IPS DF 6.9 (cell line): ENCODE measurements around the gene ZNF738.
"Not testable (repeated sequence)": the region's sequence is repeated elsewhere in the genome, so short reads cannot be mapped to it uniquely, and the experiment has no call there.

Experiments
- DNase-seq: peaks from one replicate; pipeline ENCODE4 v3.0.0-alpha.2; 2013; ENCODE audit warnings: low read depth, low spot score
- H3K27ac ChIP-seq: one replicate; pipeline ENCODE4 v1.5.1; 2013; ENCODE audit warnings: low read length, control low read depth
- H3K27me3 ChIP-seq: 2 replicates; pipeline ENCODE4 v1.6.1; 2013; ENCODE audit warnings: mild to moderate bottlenecking, low read length; ENCODE audit not compliant: control insufficient read depth, insufficient read depth
- H3K36me3 ChIP-seq: 2 replicates; pipeline ENCODE4 v1.6.1; 2013; ENCODE audit warnings: low read length; ENCODE audit not compliant: control insufficient read depth, insufficient read depth
- H3K4me1 ChIP-seq: 2 replicates; pipeline ENCODE4 v1.6.1; 2013; ENCODE audit warnings: low read length; ENCODE audit not compliant: control insufficient read depth, insufficient read depth
- H3K4me3 ChIP-seq: 2 replicates; pipeline ENCODE4 v1.5.1; 2013; ENCODE audit warnings: mild to moderate bottlenecking, low read length
- H3K9me3 ChIP-seq: 2 replicates; pipeline ENCODE4 v1.6.1; 2013; ENCODE audit warnings: low read length, inconsistent platforms; ENCODE audit not compliant: control insufficient read depth, insufficient read depth
- WGBS: extraction: QIAGEN DNeasy Blood & Tissue Kit; methylation state at CpG from one replicate; pipeline ENCODE4 v1.1.7; 2013; ENCODE audit warnings: mixed read lengths, missing lambda C conversion rate; ENCODE audit not compliant: insufficient read length, insufficient coverage; 5-methylcytosine and 5-hydroxymethylcytosine counted together

Gene ZNF738

GRCh38 chr19:21328885-21329605 is 29.8 kb upstream of the ZNF738 start, which contains the start of gene ZNF708:
Gene ZNF708, minus strand, starts transcription at chr19:21329410. Its CDS starts 198 bp downstream, at chr19:21329212.
- H3K27me3 ChIP-seq: no peaks in the 10 kb centered on the region
- no peak within 1 kb of the TSS for H3K27ac ChIP-seq
- no peaks in the 10 kb centered on the region for H3K9me3 ChIP-seq
- DNase-seq: peak; percentile 63
- no peaks in the 10 kb centered on the region for H3K36me3 ChIP-seq
- peak within 1 kb of the TSS; percentile 74 for H3K4me3 ChIP-seq
- no CpG with 5 or more reads among the region's 32 CpGs for WGBS
- no peaks in the 10 kb centered on the region for H3K4me1 ChIP-seq

GRCh38 chr19:21335721-21336120 is 23.1 kb upstream of the ZNF738 start:
- Histone ChIP-seq H3K27me3 (no peaks in the 10 kb centered on the region), H3K4me3 (no peak overlapping the region), H3K36me3 (no peaks in the 10 kb centered on the region), H3K9me3 (peaks cover 1% of the 10 kb centered on the region; the same call in 1 of the 2 replicates), H3K4me1 (no peaks in the 10 kb centered on the region), H3K27ac (no peak overlapping the region)
- no peak for DNase-seq
- WGBS: no CpG with 5 or more reads among the region's 2 CpGs

- not testable (repeated sequence) for H3K4me3 ChIP-seq, H3K27ac ChIP-seq, H3K9me3 ChIP-seq, H3K27me3 ChIP-seq, DNase-seq, H3K4me1 ChIP-seq, H3K36me3 ChIP-seq
- no CpG with 5 or more reads among the region's 2 CpGs for WGBS
These were observed 14.0 kb upstream of the ZNF738 start for GRCh38 chr19:21344841-21345240.

GRCh38 chr19:21352830-21353229 is 6.0 kb upstream of the ZNF738 start:
- H3K9me3 ChIP-seq: no peaks in the 10 kb centered on the region
- no peaks in the 10 kb centered on the region for H3K36me3 ChIP-seq
- no peak for DNase-seq
- no peaks in the 10 kb centered on the region for H3K27me3 ChIP-seq
- no peaks in the 10 kb centered on the region for H3K4me1 ChIP-seq
- no CpG with 5 or more reads among the region's 2 CpGs for WGBS
- H3K27ac ChIP-seq: no peak overlapping the region
- no peak overlapping the region for H3K4me3 ChIP-seq

- peaks cover 9% of the 10 kb centered on the region; the same call in 1 of the 2 replicates for H3K36me3 ChIP-seq
- no peaks in the 10 kb centered on the region for H3K9me3 ChIP-seq
- H3K27me3 ChIP-seq: no peaks in the 10 kb centered on the region
- no peak for DNase-seq
- H3K27ac ChIP-seq: no peak overlapping the region
- H3K4me1 ChIP-seq: no peaks in the 10 kb centered on the region
- H3K4me3 ChIP-seq: no peak overlapping the region
- WGBS: no CpG with 5 or more reads among the region's 3 CpGs
These were observed 3.5 kb downstream of the ZNF738 start for GRCh38 chr19:21362291-21362690.

GRCh38 chr19:21383980-21384582 is 25.3 kb downstream of the ZNF738 start:
- Histone ChIP-seq H3K9me3 (peaks cover 1% of the 10 kb centered on the region), H3K27me3 (no peaks in the 10 kb centered on the region), H3K36me3 (peaks cover 8% of the 10 kb centered on the region; the same call in 1 of the 2 replicates)

GRCh38 chr19:21396121-21396520 is 37.3 kb downstream of the ZNF738 start:
- WGBS: no CpG with 5 or more reads among the region's 10 CpGs
- Histone ChIP-seq H3K36me3 (no peaks in the 10 kb centered on the region), H3K4me3 (no peak overlapping the region), H3K27me3 (no peaks in the 10 kb centered on the region), H3K27ac (no peak overlapping the region), H3K4me1 (peaks cover 2% of the 10 kb centered on the region; the same call in 1 of the 2 replicates), H3K9me3 (no peaks in the 10 kb centered on the region)
- no peak for DNase-seq

More at GRCh38 chr19:21383980-21384582, 25.3 kb downstream of the ZNF738 start:
- WGBS: no CpG with 5 or more reads among the region's 4 CpGs
- Histone ChIP-seq H3K27ac (no peak overlapping the region), H3K4me1 (no peaks in the 10 kb centered on the region), H3K4me3 (no peak overlapping the region)
- no peak for DNase-seq

- no CpG with 5 or more reads among the region's 31 CpGs for WGBS
- Histone ChIP-seq H3K4me1 (peaks cover 2% of the 10 kb centered on the region; the same call in 1 of the 2 replicates), H3K36me3 (no peaks in the 10 kb centered on the region), H3K27me3 (no peaks in the 10 kb centered on the region), H3K9me3 (no peaks in the 10 kb centered on the region), H3K27ac (no peak within 1 kb of the TSS), H3K4me3 (peak within 1 kb of the TSS; percentile 56)
- DNase-seq: peak; percentile 96
These were observed 38.2 kb downstream of the ZNF738 start, which contains the start of gene ZNF493 for GRCh38 chr19:21396893-21397572. Gene ZNF493, plus strand, starts transcription at chr19:21397133. Its CDS starts 105 bp downstream, at chr19:21397238.

GRCh38 chr19:21398851-21399250 is 40.1 kb downstream of the ZNF738 start:
- Histone ChIP-seq H3K27me3 (no peaks in the 10 kb centered on the region), H3K4me1 (peaks cover 2% of the 10 kb centered on the region; the same call in 1 of the 2 replicates), H3K36me3 (no peaks in the 10 kb centered on the region), H3K9me3 (no peaks in the 10 kb centered on the region), H3K27ac (no peak overlapping the region), H3K4me3 (no peak overlapping the region)
- DNase-seq: no peak
- no CpG with 5 or more reads among the region's 5 CpGs for WGBS

GRCh38 chr19:21402303-21402985 is 43.6 kb downstream of the ZNF738 start:
- Histone ChIP-seq H3K4me3 (no peak overlapping the region), H3K9me3 (no peaks in the 10 kb centered on the region), H3K4me1 (peaks cover 2% of the 10 kb centered on the region; the same call in 1 of the 2 replicates), H3K27me3 (no peaks in the 10 kb centered on the region), H3K27ac (no peak overlapping the region), H3K36me3 (no peaks in the 10 kb centered on the region)
- WGBS: no CpG with 5 or more reads among the region's 1 CpG
- DNase-seq: no peak
